Measurements from ENCODE around the gene BEAN1. TPM values are rescaled to one million over a fixed set of nuclear protein-coding genes. Genes with fewer than 3 reads are reported as not detected.

Gene BEAN1
- polyA plus RNA-seq, 3 donors: 0.12 to 0.81 TPM; not detected in 1

GRCh38 chr16:66440271-66440802 is 13.2 kb downstream of the BEAN1 start:
- H3K27me3 Mint-ChIP-seq (ENCODE audit: low read depth in 3 of 3): peaks cover 16 to 29% (median 28%) of the 10 kb centered on the region in 3 donors
- H3K79me2 ChIP-seq (ENCODE audit: insufficient read depth, low read length): no peaks in the 10 kb centered on the region
- no peaks in the 10 kb centered on the region for H3K4me1 ChIP-seq (ENCODE audit: control insufficient read depth in 1 of 2, insufficient read depth in 2 of 2, low read length in 2 of 2)
- H3K4me3 ChIP-seq (replicated peaks in 1 of 3; ENCODE audit: low read depth in 2 of 3, low read length in 3 of 3): no peak overlapping the region
- H3K9me3 ChIP-seq (replicated peaks in 1 of 2; ENCODE audit: control insufficient read depth in 1 of 2, insufficient read depth in 1 of 2, low read length in 2 of 2): no peaks in the 10 kb centered on the region
- no peak for TF ChIP-seq CTCF (IDR thresholded peaks at IDR 0.05)
- no peak overlapping the region for H3K4me3 Mint-ChIP-seq
- no peaks in the 10 kb centered on the region for H3K36me3 Mint-ChIP-seq
- peaks cover 0 to 2% of the 10 kb centered on the region in 2 donors for H3K27me3 ChIP-seq (ENCODE audit: control insufficient read depth in 2 of 2, insufficient read depth in 2 of 2, low read length in 2 of 2)
- 93% methylated on average over 9 of the region's 10 CpGs for WGBS (ENCODE audit: insufficient coverage)
- no peaks in the 10 kb centered on the region for H3K9me3 Mint-ChIP-seq
- H3K36me3 ChIP-seq (replicated peaks in 1 of 2; ENCODE audit: control insufficient read depth in 1 of 2, insufficient read depth in 2 of 2, low read length in 2 of 2): no peaks in the 10 kb centered on the region
- no peaks in the 10 kb centered on the region for H3K4me1 Mint-ChIP-seq
- H3K4me2 ChIP-seq (replicated peaks; ENCODE audit: extremely low read depth, low read length, poor library complexity, severe bottlenecking): no peak overlapping the region
- H2AFZ ChIP-seq (ENCODE audit: insufficient read depth, low read depth, low read length, poor library complexity, severe bottlenecking): no peak overlapping the region
- H4K20me1 ChIP-seq (ENCODE audit: insufficient read depth, low read length): no peaks in the 10 kb centered on the region
- no peak overlapping the region for H3K27ac ChIP-seq (ENCODE audit: low read depth in 1 of 2, low read length in 2 of 2)
- intact Hi-C loops (cut with micrococcal nuclease): no loop called here
- DNase-seq: no peak
- peak overlapping the region in 1 of 7 donors; percentile 17 for H3K27ac Mint-ChIP-seq
- H3K9ac ChIP-seq (ENCODE audit: insufficient read depth, low read length, poor library complexity, severe bottlenecking): no peak overlapping the region

GRCh38 chr16:66440970-66441369 is 13.9 kb downstream of the BEAN1 start:
- 94% methylated on average over 10 of the region's 11 CpGs for WGBS (ENCODE audit: insufficient coverage)
- Mint-ChIP-seq H3K4me1 (no peaks in the 10 kb centered on the region), H3K27ac (no peak overlapping the region), H3K4me3 (peak overlapping the region in 1 of 2 donors; percentile 17), H3K9me3 (no peaks in the 10 kb centered on the region), H3K36me3 (no peaks in the 10 kb centered on the region), H3K27me3 (ENCODE audit: low read depth in 3 of 3) (peaks cover 17 to 32% (median 28%) of the 10 kb centered on the region in 3 donors)
- H3K9me3 ChIP-seq (replicated peaks in 1 of 2; ENCODE audit: control insufficient read depth in 1 of 2, insufficient read depth in 1 of 2, low read length in 2 of 2): no peaks in the 10 kb centered on the region
- H3K4me1 ChIP-seq (ENCODE audit: control insufficient read depth in 1 of 2, insufficient read depth in 2 of 2, low read length in 2 of 2): no peaks in the 10 kb centered on the region
- no peak for DNase-seq
- H4K20me1 ChIP-seq (ENCODE audit: insufficient read depth, low read length): no peaks in the 10 kb centered on the region
- no peaks in the 10 kb centered on the region for H3K36me3 ChIP-seq (replicated peaks in 1 of 2; ENCODE audit: control insufficient read depth in 1 of 2, insufficient read depth in 2 of 2, low read length in 2 of 2)
- H3K27ac ChIP-seq (ENCODE audit: low read depth in 1 of 2, low read length in 2 of 2): no peak overlapping the region
- H3K27me3 ChIP-seq (ENCODE audit: control insufficient read depth in 2 of 2, insufficient read depth in 2 of 2, low read length in 2 of 2): peaks cover 0 to 2% of the 10 kb centered on the region in 2 donors
- no peak overlapping the region for H3K4me2 ChIP-seq (replicated peaks; ENCODE audit: extremely low read depth, low read length, poor library complexity, severe bottlenecking)
- H3K9ac ChIP-seq (ENCODE audit: insufficient read depth, low read length, poor library complexity, severe bottlenecking): no peak overlapping the region
- intact Hi-C loops (cut with micrococcal nuclease): no loop called here
- no peak overlapping the region for H3K4me3 ChIP-seq (replicated peaks in 1 of 3; ENCODE audit: low read depth in 2 of 3, low read length in 3 of 3)
- H3K79me2 ChIP-seq (ENCODE audit: insufficient read depth, low read length): no peaks in the 10 kb centered on the region
- no peak overlapping the region for H2AFZ ChIP-seq (ENCODE audit: insufficient read depth, low read depth, low read length, poor library complexity, severe bottlenecking)
- TF ChIP-seq CTCF (IDR thresholded peaks at IDR 0.05): no peak
